Progenitor cell of endocrine pancreas (in vitro differentiated cells): Measurements from ENCODE around the gene KRTCAP2. TPM values are rescaled to one million over a fixed set of nuclear protein-coding genes. Genes with fewer than 3 reads are reported as not detected.

Experiments
- DNase-seq: peaks from one replicate; pipeline ENCODE4 v3.0.0; 2021; ENCODE audit warnings: low spot score; ENCODE audit not compliant: unreplicated experiment
- H3K27ac Mint-ChIP-seq: 2 replicates; pipeline ENCODE4 v1.8.0; 2021; ENCODE audit warnings: mild to moderate bottlenecking, moderate library complexity, mixed read lengths
- H3K27me3 Mint-ChIP-seq: 2 replicates; pipeline ENCODE4 v1.8.0; 2021; ENCODE audit warnings: mixed read lengths
- H3K36me3 Mint-ChIP-seq: 2 replicates; pipeline ENCODE4 v1.8.0; 2022; ENCODE audit warnings: mixed read lengths; ENCODE audit not compliant: insufficient read depth
- H3K4me1 Mint-ChIP-seq: 2 replicates; pipeline ENCODE4 v1.8.0; 2021; ENCODE audit warnings: low read depth, mixed read lengths
- H3K4me3 Mint-ChIP-seq: 2 replicates; pipeline ENCODE4 v1.8.0; 2021; ENCODE audit warnings: low read depth, mild to moderate bottlenecking, moderate library complexity, mixed read lengths
- H3K9me3 Mint-ChIP-seq: 2 replicates; pipeline ENCODE4 v1.8.0; 2021; ENCODE audit warnings: low read depth, mixed read lengths
- total RNA-seq: library from RNA; stranded (reverse); gene quantifications from 2 replicates; pipeline ENCODE4 v1.2.1, GENCODE V29; 2021
- TF ChIP-seq, protein P1 (sequence below): fragments of 200-600 bp; sonication (generic); IDR thresholded peaks from one replicate; pipeline ENCODE4 v1.5.0; 2021; ENCODE audit warnings: antibody characterized with exemption, mild to moderate bottlenecking; ENCODE audit not compliant: unreplicated experiment

The KRTCAP2 gene
- total RNA-seq, 1 donor from 2014 or later, result 146 TPM

DNA sequence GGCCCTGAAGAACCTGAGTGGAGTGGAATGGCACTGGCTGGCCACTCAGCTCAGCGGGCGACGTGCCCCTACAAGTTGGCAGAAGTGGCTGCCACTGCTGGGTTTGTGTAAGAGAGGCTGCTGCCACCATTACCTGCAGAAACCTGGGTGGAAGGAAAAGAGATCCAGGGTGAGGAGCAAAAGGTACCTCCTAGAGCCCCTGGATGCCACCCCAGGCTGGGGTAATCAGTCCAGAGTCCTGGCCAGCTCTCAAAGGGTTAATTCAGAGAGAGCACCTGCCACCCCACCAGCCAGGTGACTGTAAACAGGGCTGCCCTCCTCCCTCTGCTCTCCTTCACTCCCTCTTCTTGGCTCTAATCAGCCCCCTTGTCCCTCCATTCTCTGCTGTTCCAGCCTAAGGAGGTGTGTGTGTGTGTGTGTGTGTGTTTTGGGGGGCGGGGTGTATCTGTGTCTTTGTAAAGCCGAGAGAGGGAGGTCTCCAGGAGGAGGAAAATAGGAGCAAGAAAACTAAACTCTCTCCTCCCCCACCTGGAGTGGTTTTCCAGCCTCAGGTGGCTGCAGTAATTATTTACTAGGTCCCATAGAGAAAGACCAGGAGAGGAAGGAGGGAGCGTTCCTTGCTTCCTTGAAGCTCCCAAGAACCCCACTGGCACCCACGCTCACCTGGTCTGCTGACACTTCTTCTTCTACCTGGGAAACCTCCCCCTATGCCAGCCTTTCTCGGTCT is 13.1 kb upstream of the KRTCAP2 start:
- peaks cover 32% of the 10 kb centered on the region for H3K4me1 Mint-ChIP-seq
- TF ChIP-seq, protein P1, sequence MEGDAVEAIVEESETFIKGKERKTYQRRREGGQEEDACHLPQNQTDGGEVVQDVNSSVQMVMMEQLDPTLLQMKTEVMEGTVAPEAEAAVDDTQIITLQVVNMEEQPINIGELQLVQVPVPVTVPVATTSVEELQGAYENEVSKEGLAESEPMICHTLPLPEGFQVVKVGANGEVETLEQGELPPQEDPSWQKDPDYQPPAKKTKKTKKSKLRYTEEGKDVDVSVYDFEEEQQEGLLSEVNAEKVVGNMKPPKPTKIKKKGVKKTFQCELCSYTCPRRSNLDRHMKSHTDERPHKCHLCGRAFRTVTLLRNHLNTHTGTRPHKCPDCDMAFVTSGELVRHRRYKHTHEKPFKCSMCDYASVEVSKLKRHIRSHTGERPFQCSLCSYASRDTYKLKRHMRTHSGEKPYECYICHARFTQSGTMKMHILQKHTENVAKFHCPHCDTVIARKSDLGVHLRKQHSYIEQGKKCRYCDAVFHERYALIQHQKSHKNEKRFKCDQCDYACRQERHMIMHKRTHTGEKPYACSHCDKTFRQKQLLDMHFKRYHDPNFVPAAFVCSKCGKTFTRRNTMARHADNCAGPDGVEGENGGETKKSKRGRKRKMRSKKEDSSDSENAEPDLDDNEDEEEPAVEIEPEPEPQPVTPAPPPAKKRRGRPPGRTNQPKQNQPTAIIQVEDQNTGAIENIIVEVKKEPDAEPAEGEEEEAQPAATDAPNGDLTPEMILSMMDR, result no peak
- no peaks in the 10 kb centered on the region for H3K9me3 Mint-ChIP-seq
- peak overlapping the region; percentile 52 for H3K4me3 Mint-ChIP-seq
- DNase-seq, result no peak
- no peaks in the 10 kb centered on the region for H3K27me3 Mint-ChIP-seq
- H3K27ac Mint-ChIP-seq, result peak overlapping the region; percentile 93
- peaks cover 14% of the 10 kb centered on the region for H3K36me3 Mint-ChIP-seq

DNA sequence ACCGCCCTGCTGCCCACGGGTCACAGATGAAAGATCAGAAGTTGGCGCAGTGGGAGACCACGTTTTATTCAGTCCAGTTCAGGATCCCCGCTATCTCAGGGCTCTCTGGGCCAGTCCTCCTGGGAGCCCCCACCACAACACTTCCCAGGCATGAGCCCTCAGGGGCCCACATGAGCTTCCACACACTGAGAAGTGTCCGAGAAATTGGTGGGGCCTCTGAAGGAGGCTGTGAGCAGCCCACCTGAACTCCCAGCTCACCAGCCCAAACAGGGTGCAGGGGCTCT is 12.6 kb upstream of the KRTCAP2 start:
- Mint-ChIP-seq H3K27me3 (no peaks in the 10 kb centered on the region), H3K36me3 (peaks cover 15% of the 10 kb centered on the region), H3K9me3 (no peaks in the 10 kb centered on the region), H3K4me3 (no peak overlapping the region), H3K27ac (peak overlapping the region; percentile 93), H3K4me1 (peaks cover 32% of the 10 kb centered on the region)
- TF ChIP-seq, protein P1, result no peak
- DNase-seq, result no peak

DNA sequence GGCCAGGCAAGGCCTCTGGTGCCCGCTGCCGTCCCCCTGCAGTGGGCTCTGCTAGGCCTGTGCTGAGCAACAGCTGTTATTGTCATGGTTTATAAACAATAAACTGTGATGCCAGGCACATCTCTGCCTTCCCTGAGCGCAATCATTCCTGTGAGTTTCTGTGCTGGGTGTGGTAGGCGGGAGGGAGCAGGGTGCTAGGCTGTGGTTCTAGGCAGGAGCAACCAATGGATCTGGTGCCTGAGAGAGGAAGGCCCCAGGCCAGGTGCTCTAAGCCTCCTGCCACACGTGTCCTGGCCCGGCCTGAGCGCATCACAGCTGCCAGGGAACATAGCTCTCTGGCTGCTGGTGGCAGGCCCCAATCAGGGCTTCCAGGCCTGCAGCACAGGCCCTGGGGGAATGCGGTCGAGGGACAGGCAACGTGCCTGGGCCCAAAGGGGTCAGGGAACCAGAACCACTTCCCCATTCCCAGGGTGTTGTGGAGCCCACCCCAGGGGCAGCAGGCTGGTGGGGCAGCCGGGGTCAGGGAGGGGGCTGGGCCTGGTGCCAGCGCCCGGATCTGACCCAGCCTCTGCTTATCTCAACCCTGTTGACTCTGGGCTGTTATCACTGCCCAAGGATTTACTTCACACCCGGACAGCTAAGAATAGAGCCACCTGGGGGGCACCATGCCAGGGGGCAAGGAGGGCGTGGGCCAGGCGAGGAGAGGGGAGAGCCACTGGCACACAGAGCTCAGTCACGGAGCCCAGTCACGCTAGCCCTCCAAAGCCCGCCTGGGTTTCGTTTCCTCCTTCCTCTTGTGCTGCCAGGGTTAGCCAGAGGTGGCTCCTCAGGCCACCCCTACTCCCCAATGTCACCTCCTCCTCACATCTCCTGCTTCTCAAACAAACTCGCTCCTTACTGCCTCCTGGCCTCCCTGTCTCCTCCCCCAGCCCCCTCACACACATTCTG is 12.0 kb upstream of the KRTCAP2 start:
- Mint-ChIP-seq H3K27ac (peak overlapping the region; percentile 93), H3K36me3 (peaks cover 15% of the 10 kb centered on the region), H3K27me3 (no peaks in the 10 kb centered on the region), H3K9me3 (no peaks in the 10 kb centered on the region), H3K4me3 (no peak overlapping the region), H3K4me1 (peaks cover 32% of the 10 kb centered on the region)
- TF ChIP-seq, protein P1, result no peak
- no peak for DNase-seq

DNA sequence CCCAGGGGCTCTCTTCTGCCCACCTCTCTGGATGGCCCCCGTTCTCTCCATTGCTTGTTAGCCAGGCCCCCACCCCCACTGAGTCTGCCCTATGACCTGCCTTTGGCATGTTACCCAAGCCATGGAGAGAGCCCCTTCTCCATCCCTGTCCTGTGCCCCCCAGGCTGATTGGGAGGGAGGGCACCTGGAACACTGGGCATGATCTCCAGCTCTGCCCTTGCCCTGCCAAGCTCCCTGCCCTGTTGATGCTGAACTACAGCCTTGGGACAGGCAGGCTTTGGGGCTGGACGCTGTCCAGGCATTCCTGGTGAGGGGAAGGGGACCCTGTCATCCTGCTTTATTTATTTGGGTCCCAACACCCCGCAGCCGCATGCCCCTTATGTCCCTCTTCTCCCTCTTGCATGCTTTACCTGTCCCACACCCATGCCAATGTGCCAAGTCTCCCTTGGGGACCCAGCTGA is 11.3 kb upstream of the KRTCAP2 start:
- Mint-ChIP-seq H3K27me3 (no peaks in the 10 kb centered on the region), H3K9me3 (no peaks in the 10 kb centered on the region)
- TF ChIP-seq, protein P1, result no peak

DNA sequence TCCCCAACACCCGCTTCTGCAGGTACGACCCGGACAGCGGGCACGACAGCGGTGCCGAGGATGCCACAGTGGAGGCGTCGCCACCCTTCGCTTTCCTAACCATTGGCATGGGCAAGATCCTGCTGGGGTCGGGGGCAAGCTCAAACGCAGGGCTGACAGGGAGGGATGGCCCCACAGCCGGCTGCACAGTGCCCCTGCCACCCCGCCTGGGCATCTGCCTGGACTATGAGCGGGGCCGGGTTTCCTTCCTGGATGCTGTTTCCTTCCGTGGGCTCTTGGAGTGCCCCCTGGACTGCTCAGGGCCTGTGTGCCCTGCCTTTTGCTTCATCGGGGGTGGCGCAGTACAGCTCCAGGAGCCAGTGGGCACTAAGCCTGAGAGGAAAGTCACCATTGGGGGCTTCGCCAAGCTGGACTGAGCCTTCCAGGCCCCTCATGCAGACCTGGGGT is 10.7 kb upstream of the KRTCAP2 start:
- H3K36me3 Mint-ChIP-seq, result peaks cover 17% of the 10 kb centered on the region
- H3K27me3 Mint-ChIP-seq, result no peaks in the 10 kb centered on the region
- H3K4me3 Mint-ChIP-seq, result no peak overlapping the region

More for the DNA sequence above, 11.3 kb upstream of the KRTCAP2 start:
- no peak overlapping the region for H3K4me3 Mint-ChIP-seq
- H3K27ac Mint-ChIP-seq, result no peak overlapping the region
- DNase-seq, result no peak
- H3K36me3 Mint-ChIP-seq, result peaks cover 15% of the 10 kb centered on the region
- H3K4me1 Mint-ChIP-seq, result peaks cover 32% of the 10 kb centered on the region

More for the DNA sequence above, 10.7 kb upstream of the KRTCAP2 start:
- Mint-ChIP-seq H3K4me1 (peaks cover 32% of the 10 kb centered on the region), H3K27ac (no peak overlapping the region), H3K9me3 (no peaks in the 10 kb centered on the region)
- TF ChIP-seq, protein P1, result no peak
- no peak for DNase-seq
